Vagina (tissue), 2 donors: Measurements from ENCODE around the gene ALKBH5.

Experiments used
- POLR2A ChIP-seq, 2 donors: fragments of 450-650 bp; IDR thresholded peaks; one replicate each; pipeline ENCODE4 v1.6.1; 2017; ENCODE audit warnings: antibody characterized with exemption in 2 of 2, mild to moderate bottlenecking in 2 of 2, moderate library complexity in 2 of 2
- POLR2AphosphoS5 ChIP-seq, 2 donors: sonication (generic); formaldehyde crosslinking; IDR thresholded peaks; one replicate each; pipeline ENCODE4 v1.9.0; 2017; ENCODE audit warnings: antibody characterized with exemption in 2 of 2, mild to moderate bottlenecking in 2 of 2, low read depth in 1 of 2; ENCODE audit not compliant: insufficient read depth in 1 of 2
- TF ChIP-seq, protein P1 (sequence below), 3 experiments: fragments of 450-650 bp in 2 of 3; fragments of 200-600 bp in 1 of 3; sonication (generic) in 1 of 3; IDR thresholded peaks; one replicate each; pipeline ENCODE4 v1.5.1; 2017 to 2019; ENCODE audit warnings: antibody characterized with exemption in 3 of 3, mild to moderate bottlenecking in 2 of 3, moderate library complexity in 2 of 3

DNA sequence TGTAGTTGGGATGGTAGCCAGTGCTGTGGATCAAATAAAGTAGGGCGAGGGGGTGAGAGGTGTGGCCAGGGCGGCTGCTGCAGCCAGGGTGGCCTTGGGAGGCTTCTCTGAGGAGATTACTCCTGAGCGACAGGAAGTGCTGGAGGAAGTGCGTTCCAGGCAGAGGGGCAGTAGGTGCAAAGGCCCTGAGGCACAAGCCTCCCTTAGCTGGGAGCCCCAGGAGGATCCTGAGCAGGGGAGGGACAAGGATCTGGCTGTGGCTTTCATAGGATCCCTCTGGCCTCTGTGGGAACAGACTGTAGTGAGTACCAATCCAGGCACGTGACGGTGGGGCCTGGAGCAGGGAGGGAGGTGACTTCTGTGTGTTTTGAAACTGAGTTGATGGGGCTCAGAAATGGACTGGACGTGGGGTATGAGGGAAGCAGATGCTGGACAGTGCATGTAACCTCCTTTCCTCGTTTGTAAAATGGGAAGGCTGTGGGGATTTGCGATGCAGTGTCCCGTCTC lies 44.6 kb downstream of the ALKBH5 start:
- TF ChIP-seq, protein P1, sequence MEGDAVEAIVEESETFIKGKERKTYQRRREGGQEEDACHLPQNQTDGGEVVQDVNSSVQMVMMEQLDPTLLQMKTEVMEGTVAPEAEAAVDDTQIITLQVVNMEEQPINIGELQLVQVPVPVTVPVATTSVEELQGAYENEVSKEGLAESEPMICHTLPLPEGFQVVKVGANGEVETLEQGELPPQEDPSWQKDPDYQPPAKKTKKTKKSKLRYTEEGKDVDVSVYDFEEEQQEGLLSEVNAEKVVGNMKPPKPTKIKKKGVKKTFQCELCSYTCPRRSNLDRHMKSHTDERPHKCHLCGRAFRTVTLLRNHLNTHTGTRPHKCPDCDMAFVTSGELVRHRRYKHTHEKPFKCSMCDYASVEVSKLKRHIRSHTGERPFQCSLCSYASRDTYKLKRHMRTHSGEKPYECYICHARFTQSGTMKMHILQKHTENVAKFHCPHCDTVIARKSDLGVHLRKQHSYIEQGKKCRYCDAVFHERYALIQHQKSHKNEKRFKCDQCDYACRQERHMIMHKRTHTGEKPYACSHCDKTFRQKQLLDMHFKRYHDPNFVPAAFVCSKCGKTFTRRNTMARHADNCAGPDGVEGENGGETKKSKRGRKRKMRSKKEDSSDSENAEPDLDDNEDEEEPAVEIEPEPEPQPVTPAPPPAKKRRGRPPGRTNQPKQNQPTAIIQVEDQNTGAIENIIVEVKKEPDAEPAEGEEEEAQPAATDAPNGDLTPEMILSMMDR (IDR thresholded peaks at IDR 0.05), result no peak
- TF ChIP-seq POLR2A (IDR thresholded peaks at IDR 0.05) (no peak), POLR2AphosphoS5 (IDR thresholded peaks at IDR 0.05; ENCODE audit: insufficient read depth in 1 of 2, low read depth in 1 of 2) (no peak)
